ENCODE measurements around the gene POLG. TPM values are rescaled to one million over a fixed set of nuclear protein-coding genes. Genes with fewer than 3 reads are reported as not detected.

Gene POLG
- total RNA-seq, 1 donor from 2014 or later, result 56.2 TPM

DNA sequence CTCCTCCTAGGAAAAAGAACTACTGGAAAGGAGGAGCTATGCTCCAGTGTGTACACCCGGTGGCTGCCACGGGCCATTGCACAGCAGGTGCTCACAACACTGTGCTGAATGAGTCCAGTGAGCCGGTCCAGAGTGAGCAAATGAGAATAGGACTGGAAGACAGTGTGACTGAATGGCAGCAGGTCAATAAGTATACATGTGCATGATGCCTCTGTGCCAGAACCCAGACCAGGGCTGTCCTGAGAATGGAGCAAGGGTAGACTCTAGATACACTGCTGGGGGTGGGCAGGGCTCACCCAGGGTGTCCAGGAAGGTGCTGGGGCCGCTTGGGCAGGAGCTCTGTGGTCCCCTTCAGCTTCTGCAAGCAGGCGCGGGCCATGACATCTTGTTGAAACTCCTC, 8.3 kb downstream of the POLG start:
- no peak for DNase-seq (ENCODE audit: low spot score)

DNA sequence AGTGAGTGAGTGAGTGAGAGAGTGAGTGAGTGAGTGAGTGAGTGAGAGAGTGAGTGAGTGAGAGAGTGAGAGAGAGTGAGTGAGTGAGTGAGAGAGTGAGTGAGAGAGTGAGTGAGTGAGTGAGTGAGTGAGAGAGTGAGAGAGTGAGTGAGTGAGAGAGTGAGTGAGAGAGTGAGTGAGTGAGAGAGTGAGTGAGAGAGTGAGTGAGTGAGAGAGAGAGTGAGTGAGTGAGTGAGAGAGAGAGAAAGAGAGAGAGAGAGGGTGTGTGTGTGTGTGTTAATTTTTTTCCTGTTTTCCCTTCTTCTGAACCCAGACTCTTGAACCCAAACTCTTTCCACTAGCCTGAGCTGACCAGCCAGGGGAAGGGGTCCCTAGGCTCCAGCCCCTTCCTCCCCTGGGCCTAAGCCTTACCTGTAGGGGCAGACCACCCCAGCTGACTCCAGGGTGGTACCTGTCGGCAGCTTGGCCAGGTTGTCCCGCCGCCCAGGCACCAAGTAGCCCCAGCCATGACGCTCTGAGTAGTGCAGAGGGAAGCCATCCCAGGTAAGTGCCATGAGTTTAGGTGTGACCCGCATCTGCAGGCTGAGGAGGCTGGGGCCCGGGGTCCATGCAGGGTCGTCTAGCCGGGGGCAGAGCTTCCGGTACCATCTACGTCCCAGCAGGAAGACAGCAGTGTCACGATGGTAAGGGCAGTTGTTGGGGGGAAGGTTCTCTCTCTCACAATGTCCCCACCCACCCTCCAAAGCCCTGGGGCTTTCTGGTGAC, 9.4 kb downstream of the POLG start:
- no peak for DNase-seq (ENCODE audit: low spot score)

DNA sequence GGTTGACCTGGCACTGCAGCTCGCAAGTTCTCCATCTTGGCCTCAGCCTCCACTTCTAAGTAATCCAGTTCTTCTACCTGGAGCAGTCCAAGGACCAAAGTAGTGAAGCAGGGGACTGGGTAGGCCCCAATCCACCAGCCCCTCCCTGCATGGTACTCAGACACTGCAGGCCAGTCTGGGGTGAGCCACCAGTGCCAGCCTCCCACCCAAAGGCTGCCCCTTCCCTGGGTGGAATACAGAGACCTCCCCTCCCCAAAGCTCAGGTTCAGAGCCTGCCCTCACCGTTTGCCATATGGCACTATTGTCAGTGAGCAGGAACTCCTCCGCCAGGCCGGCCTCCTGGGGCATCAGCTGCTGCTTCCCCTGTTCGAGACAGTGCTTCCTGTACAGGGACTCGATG, 10.8 kb downstream of the POLG start:
- DNase-seq (ENCODE audit: low spot score), result no peak

DNA sequence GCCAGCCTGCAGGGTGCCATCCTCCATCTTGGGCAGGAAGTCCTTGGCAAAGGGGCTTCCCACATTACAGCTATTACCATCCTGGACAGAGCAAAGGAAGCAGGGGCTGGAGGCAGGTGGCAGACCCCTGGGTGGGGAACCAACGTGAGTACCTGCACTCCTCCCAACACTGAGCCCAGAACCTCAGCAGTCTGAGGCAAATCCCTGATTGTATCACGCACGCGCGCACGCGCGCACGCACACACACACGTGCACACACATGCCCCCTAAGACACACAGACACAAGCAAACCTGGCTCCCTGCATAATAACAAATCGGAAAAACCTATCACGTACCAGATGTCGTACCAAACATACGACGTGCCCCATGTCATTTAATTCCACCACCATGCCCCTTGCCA, 11.8 kb downstream of the POLG start:
- DNase-seq (ENCODE audit: low spot score), result no peak

DNA sequence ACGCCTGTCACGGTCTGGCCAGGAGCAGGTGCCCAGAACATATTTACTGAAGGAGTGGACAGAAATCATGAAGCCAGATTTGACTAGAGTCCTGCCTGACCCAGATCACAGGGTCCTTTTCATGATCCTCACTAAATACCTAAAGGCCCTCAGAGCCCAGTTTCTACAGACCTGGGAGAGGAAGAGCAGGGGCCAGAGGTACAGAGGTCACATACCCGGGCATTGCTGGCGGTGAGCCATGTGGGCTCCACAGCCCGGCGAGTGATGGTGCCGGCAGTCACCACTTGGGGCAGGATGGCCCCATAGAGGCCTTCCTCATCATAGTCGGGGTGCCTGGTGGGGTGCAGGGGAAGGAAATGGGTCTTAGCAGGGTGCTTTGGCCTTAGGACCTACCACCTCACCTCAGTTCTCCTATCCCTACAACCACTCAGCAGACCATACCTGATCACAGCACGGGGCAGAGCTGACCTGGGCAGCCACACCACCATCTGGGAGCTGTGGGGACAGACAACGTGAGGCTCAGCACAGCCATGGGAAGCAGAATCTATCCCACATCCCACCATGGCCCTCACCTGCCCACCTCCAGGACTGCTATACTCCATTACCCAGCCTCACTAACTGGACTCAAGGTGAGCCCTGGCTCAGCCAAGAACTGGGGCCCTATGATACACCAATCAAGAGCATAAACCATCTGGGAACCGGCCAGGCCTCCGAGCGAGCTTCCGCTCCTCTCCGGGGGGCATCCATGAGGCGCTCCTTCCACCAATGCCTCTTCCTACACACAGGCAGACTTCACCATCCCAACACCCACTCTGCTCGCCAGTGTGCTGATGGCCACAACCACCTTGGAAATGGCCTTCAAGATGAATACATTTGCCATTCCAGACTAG, 12.9 kb downstream of the POLG start:
- DNase-seq (ENCODE audit: low spot score), result no peak

DNA sequence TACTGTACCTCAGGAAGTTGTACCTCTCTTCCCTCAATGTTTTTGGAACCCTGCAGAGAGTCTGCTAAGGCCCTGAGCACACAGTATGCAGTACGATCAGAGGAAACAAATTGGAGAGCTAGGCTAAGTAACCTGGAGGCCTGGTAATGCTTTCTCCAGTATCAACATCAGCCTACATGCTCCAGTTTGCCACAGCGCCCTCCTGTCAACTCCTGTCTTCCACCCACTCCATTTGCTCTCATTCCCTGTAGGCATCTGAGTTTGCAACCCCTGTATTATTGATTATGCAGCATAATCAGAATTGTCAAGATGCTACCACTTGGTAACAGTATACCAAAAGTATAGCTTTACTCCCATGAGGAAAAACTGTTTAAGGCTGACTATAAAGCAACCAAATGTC, 14.4 kb downstream of the POLG start:
- no peak for DNase-seq (ENCODE audit: low spot score)

DNA sequence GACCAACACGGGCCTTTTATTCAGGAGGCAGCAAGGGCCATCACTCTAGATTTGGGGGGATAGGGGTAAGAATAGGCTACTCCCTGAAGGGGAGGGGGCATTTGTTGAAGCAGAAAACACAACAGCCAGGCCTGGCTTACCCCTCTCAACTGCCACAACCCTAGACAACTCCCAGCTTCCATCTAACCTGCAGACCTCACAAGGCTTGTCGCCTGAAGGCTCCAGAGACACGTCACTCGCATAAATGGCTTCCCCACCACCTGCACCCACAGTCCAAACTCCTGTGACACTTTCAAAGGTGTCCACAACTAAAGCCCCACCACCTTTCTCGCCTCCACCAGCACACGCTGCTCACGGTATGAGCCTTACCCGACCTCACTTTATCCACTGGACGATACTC, 14.9 kb downstream of the POLG start:
- DNase-seq (ENCODE audit: low spot score), result no peak

DNA sequence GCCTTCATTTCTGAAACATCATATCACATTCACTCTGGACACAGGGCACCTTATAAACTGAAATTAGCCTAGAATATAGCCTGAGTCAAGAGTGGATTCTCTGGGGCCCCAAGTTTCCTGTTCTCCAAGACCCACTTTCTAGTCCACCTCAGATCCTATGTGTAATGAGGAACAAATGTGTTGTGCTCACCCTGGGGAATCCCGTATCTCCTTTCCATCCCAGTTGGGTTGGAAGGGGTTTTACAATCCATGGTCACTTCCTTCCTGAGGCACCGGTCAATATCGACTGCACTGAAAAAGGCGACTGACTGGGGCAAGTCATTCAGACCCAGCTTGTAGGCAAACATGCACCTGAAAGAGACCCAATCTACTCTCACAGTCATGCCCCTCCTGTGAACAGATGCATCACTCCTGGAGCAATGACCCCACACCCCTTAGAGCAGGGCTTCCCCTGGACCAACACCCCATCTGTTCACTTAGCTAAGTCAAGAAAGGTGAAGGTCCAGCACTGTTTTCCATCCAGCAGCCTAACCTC, 17.4 kb downstream of the POLG start:
- DNase-seq (ENCODE audit: low spot score), result no peak

DNA sequence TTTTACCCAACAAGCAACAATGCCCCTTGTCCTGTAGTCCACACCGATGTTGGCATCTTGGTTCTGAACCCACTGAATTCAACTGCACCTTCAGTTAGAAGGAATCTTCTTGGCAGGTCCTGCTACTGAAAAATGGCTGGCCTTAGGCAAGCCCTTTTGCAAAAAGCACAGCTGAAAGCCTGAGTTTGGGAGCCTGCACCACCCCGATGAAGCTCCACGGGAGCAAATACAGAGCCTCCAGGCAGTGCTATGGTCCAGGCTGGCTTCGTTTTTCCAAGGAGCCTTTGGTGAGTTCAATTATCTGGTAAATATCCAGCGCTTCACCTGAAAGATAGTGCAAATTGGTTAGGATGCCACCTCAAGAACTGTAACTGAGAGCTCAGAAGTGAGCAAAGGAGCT, 18.1 kb downstream of the POLG start:
- DNase-seq (ENCODE audit: low spot score), result no peak

DNA sequence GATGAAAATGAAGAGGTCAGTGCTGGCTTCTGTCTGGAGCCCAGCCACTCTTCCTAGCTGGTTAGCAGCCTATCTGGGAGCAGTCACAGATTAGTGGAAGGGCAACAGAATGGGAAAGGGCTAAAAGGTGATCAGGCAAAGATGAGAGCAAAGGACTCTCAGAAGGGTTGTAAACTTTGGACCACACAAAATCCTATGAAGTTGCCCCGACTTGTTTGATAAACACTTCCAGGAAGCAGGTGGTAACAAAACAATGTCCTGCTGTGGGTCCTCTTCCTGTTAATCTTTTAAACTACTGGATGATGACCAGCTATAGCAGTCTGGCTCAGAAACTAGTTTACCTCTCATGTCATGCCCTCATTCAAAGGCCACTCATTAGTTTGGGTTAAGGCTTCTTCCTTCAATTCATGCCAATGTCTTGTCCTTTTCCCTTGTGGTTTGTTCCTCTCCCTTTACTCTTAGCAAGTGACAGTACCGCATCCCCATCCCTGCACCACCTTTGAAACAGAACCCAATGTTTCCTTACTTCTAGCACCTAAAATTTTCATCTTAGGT, 19.2 kb downstream of the POLG start:
- no peak for DNase-seq (ENCODE audit: low spot score)

DNA sequence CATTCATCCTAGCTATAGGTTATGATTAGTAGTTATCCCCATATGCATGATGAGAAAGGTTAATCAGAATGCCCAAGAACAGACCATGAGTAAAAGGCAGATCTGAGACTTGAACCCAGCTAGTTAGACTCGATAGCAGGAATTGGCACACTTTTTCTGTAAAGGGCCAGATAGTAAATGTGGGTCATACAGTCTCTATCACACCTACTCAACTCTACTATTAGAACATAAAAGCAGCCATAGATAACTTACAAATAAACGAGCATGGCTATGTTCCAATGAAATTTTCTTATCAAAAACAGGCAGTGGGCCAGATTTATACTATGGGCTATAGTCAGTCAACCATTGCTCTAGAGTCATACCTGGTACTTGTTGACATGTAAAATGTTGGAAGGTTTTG, 24.6 kb downstream of the POLG start:
- DNase-seq (ENCODE audit: low spot score), result no peak

DNA sequence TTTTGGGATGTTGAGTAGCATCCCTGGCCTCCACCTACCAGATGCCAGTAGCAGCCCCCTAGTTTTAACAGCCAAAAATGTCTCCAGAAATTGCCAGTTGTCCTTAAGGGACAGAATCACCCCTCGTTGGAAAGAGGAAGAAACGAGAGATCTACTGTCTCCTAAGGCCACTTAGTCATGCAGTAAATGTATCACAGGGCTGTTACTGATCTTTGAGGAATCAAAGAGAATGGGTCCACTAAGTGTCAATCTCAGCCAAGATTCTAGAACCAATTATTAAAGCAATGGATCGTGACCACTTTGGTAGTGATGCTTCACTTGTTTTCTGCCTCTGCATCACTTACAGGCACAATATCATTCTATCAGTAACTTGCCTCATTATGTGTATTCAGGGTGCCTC, 26.4 kb downstream of the POLG start:
- no peak for DNase-seq (ENCODE audit: low spot score)

DNA sequence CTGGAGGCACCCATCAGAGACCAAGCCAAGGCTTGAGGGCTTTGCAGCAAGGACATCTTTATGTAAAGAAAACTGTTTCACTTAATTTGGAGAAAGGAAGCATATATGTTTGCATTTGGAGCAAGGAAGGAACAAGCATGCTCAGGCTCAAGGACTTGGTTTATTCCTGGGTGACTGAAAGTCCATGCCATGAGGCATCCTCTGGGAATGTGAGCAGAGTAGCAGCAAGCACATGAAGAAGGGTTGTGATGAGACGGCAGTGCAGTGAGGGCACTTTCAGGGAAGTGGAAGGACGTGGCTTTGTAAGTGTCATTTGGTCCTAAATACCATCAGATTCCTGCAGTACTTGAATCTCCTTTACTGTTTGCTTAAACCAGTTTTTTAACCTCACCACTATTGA, 26.8 kb downstream of the POLG start:
- DNase-seq (ENCODE audit: low spot score), result no peak

DNA sequence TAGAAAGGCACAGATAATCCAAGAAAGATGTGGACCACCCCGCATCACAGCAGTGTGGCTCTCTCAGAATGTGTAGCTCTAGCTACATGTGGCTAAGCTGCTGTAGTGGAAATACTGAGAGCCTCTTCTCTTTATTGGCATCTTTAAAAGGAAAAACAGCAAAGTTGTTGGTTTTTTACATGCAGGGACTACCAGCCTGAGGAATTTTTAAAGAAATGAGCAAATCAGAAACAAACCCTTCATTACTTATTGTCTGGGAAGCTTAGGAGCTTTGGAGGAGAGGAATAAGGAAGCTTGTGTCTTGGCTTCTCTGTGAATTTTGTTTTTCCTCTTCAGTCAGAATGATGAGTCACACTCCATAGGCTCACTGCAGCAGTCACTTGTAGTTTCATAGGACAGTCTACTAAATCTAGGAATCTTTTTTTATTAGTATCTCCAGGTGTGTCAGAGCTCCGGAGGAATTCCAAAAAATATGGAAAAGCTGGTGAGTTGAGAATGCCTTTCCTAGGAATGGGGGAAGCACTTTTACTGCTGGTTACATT, 27.5 kb downstream of the POLG start:
- DNase-seq (ENCODE audit: low spot score), result no peak

DNA sequence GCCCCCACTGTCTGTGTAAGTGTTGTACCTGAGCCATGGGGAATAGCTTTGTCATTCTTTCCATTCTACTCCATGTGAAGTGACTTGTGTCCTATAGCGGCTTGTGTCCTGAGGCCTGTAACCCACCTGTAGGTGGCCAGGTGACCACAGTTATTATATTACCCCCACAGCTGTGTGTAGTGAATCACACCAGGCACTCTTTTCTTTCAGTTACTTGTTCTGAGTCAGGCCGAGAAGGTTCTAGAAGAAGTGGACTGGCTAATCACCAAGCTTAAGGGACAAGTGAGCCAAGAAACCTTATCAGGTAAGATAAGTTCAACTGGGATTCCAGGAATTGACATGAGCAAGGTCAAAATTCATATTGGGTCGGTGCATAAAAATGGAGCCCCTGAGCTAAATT, 29.2 kb downstream of the POLG start:
- no peak for DNase-seq (ENCODE audit: low spot score)

DNA sequence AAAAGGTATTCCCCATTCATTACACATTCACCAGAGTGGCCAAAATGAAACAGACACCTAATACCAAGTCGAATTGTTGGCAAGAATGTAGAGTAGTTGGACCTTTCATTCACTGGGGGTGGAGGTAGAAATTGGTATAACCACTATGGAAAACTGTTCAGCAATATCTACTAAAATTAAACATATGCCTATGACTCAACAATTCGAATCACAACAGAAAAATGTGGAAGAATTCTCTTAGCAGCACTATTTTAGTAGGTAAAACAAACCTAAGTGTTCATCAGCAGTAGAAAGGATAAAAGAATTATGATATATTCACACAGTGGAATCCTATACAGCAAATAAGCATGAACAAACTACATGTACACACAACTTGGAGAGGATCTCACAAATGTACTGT, 30.6 kb downstream of the POLG start:
- no peak for DNase-seq (ENCODE audit: low spot score)

DNA sequence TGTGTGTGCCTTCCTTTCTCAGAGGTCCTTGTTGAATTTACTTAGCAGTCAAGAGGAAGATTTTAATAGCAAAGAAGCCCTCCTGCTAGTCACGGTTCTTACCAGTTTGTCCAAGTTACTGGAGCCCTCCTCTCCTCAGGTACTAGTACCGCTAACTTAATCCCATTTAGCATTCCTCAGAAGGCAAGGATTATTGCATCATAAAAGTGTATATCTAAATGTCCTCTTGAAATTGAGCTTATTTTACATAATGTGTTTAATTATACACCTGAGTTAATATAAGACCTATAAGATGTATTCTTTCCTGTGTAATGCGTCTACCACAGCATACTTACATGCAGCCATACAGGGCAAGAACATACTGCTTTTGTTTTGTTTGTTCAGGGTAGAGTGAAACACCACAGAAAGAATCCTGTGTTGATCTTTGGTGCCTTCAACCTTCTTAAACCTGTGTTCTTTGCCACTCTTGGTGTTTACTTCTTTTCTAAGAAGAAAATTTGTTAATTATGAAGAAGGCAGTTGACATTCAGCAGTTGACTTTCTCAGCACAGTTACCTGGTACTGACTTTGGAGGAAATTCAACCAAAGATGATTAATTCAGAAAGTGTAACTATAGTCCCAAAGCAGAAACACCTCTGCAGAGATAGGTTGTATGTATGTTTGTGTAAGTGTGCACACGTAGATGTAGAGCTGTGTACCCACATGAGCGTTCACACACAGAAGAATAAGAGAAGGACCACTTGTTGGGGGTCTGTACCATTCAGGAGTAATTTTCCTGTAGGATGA, 33.1 kb downstream of the POLG start:
- DNase-seq (ENCODE audit: low spot score), result no peak

DNA sequence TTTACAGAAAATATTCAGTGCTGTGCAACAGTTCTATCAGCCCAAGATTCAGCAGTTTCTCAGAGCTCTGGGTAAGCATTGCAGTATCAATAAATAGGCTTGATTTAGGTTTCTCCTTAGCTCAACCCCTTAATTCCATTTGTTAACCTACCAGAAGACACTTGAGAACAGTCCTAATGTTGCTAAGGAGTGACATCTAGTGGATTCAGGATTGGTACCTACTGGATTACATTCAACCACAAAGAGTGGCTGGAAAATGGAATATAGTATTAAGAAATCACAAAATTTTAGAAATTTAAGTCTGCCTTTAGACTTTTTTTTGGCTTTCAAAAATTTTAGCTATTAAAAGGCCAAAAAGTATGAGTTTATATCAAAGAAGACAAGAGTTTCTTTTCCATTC, 34.7 kb downstream of the POLG start:
- no peak for DNase-seq (ENCODE audit: low spot score)

DNA sequence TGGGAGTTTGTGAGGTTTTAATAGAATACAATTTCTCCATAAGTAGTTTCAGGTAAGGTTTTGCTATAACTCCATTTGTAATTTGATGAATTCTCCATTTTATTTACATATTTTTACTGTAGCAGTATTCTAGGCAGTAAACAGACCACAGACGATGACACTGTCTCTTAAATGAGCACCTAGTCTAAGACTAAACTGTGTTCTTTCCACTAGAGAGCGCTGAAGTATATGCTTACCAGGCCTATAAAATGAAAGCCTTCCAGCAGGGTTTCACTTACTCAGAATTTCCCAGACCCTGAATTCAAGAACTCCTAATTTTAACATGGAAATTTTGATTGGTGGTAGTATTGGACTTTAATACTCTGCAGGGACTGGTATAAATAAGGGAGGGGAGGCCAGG, 41.6 kb downstream of the POLG start:
- DNase-seq (ENCODE audit: low spot score), result no peak

DNA sequence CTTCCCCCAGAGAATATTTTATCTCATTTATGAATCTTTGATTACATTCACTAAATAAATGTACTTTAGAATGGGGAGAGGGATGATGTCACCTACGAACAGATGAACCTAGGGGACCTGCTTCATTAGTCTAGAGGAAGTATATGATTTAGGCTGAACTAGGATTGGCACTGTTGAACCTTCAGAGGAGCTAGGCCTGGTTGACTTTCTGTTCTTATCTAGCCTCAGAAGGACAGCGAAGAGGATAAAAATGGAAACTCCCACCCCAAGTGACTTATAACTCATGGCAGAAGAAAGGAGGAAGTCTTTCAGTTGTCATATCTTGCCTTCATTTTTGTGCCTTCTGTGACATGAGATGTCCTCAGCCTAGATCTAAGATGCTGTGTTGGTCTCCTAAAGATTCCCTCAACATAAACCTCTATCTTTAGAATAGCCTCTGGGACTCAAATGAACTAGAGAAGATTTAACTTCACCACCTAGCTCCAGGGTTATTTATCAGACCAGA, 42.6 kb downstream of the POLG start:
- no peak for DNase-seq (ENCODE audit: low spot score)

DNA sequence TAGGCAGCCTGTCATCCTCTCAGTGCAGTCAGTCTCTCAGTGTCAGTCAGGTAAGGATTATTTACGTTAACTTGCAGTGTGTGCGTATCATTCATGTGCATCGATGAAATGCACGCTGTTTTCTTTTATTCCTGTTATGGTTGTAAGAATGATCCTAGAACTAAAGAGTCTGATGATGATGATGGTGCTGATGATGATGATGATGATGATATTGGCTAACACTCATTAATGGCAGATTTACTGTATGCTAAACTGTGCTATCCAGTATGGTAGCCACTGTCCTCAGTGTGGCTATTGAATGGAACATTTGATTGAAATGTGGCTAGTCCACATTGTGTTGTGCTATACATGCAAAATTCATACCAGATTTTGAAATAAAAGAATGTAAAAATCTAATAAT, 51.4 kb downstream of the POLG start:
- no peak for DNase-seq (ENCODE audit: low spot score)

Data from mucosa of gallbladder (tissue), 1 donor.